HepG2 (cell line): ENCODE results near the gene SELENOW. TPM values are rescaled to one million over a fixed set of nuclear protein-coding genes. Genes with fewer than 3 reads are reported as not detected.

ENCODE experiments used
- BRD4 ChIP-seq: sonication (generic); formaldehyde crosslinking; IDR thresholded peaks from 2 replicates; pipeline ENCODE4 v1.4.0; 2020; ENCODE audit warnings: missing genetic modification reagents
- MAFG ChIP-seq: sonication (generic); formaldehyde crosslinking; IDR thresholded peaks from 2 replicates; pipeline ENCODE4 v1.5.1; 2020; ENCODE audit warnings: mild to moderate bottlenecking, missing genetic modification reagents
- MED13 ChIP-seq: sonication (generic); formaldehyde crosslinking; IDR thresholded peaks from 2 replicates; pipeline ENCODE4 v1.5.0; 2020; ENCODE audit warnings: missing genetic modification reagents
- PRPF4 ChIP-seq: fragments of 200-400 bp; formaldehyde crosslinking; IDR thresholded peaks from 2 replicates; pipeline ENCODE4 v1.6.1; 2016; ENCODE audit warnings: low read length, low read depth; ENCODE audit not compliant: poor library complexity, severe bottlenecking
- RBM39 ChIP-seq: fragments of 200-400 bp; formaldehyde crosslinking; IDR thresholded peaks from one replicate; pipeline ENCODE4 v1.6.1; 2018; ENCODE audit warnings: antibody characterized with exemption, mild to moderate bottlenecking, low read depth, low read length; ENCODE audit not compliant: poor library complexity, severe bottlenecking
- SMAD3 ChIP-seq: sonication (generic); formaldehyde crosslinking; IDR thresholded peaks from 2 replicates; pipeline ENCODE4 v1.4.0; 2020; ENCODE audit warnings: missing genetic modification reagents
- ZBTB21 ChIP-seq: sonication (generic); formaldehyde crosslinking; IDR thresholded peaks from 2 replicates; pipeline ENCODE4 v1.4.0; 2020; ENCODE audit warnings: missing genetic modification reagents
- ZNF251 ChIP-seq: sonication (generic); formaldehyde crosslinking; IDR thresholded peaks from 2 replicates; pipeline ENCODE4 v1.9.0; 2021; ENCODE audit warnings: mild to moderate bottlenecking, missing genetic modification reagents
- ZNF468 ChIP-seq: sonication (generic); formaldehyde crosslinking; IDR thresholded peaks from 2 replicates; pipeline ENCODE4 v1.8.0; 2022; ENCODE audit warnings: mild to moderate bottlenecking, moderate library complexity, missing genetic modification reagents
- ZNF547 ChIP-seq: sonication (generic); formaldehyde crosslinking; IDR thresholded peaks from 2 replicates; pipeline ENCODE4 v1.5.1; 2020; ENCODE audit warnings: mild to moderate bottlenecking, missing genetic modification reagents
- ZNF569 ChIP-seq: sonication (generic); formaldehyde crosslinking; IDR thresholded peaks from 2 replicates; pipeline ENCODE4 v1.5.0; 2020; ENCODE audit warnings: mild to moderate bottlenecking, missing genetic modification reagents, moderate library complexity, borderline replicate concordance
- ZNF816 ChIP-seq: sonication (generic); formaldehyde crosslinking; IDR thresholded peaks from 2 replicates; pipeline ENCODE4 v1.8.0; 2022; ENCODE audit warnings: missing genetic modification reagents, mild to moderate bottlenecking, borderline replicate concordance
- ZSCAN30 ChIP-seq: sonication (generic); formaldehyde crosslinking; IDR thresholded peaks from 2 replicates; pipeline ENCODE4 v1.5.0; 2020; ENCODE audit warnings: mild to moderate bottlenecking, missing genetic modification reagents
- polyA plus RNA-seq, 8 experiments: library from polyadenylated mRNA; depleted of rRNA in 3 of 8; stranded (reverse) in 7 of 8; unstranded in 1 of 8; fragments of >200 nt; fragmentation: Illumina TruSeq in 4 of 8; extraction: Trizol in 4 of 8; gene quantifications; 2 replicates each; pipeline versions ENCODE4 v1.2.1 to v1.2.3, GENCODE V29; 2011 to 2016; ENCODE audit warnings: low read depth in 4 of 8, missing spikeins in 1 of 8, mixed read lengths in 1 of 8; ENCODE audit not compliant: insufficient read depth in 1 of 8
- total RNA-seq, 5 experiments: library from RNA; depleted of rRNA; stranded (reverse); fragments of >200 nt; fragmentation: Illumina TruSeq; extraction: Trizol; gene quantifications; 2 replicates each; pipeline ENCODE4 v1.2.3, GENCODE V29; 2016; ENCODE audit warnings: low read depth in 1 of 5
- TF ChIP-seq, protein P1 (sequence below): sonication (generic); formaldehyde crosslinking; IDR thresholded peaks from 2 replicates; pipeline ENCODE4 v1.5.0; 2020; ENCODE audit warnings: mild to moderate bottlenecking, missing genetic modification reagents, borderline replicate concordance
- TF ChIP-seq, protein P2 (sequence below): sonication (generic); formaldehyde crosslinking; IDR thresholded peaks from 2 replicates; pipeline ENCODE4 v1.9.0; 2021; ENCODE audit warnings: mild to moderate bottlenecking, missing genetic modification reagents
- TF ChIP-seq, protein P3 (sequence below): sonication (generic); formaldehyde crosslinking; IDR thresholded peaks from 2 replicates; pipeline ENCODE4 v1.5.0; 2020; ENCODE audit warnings: missing genetic modification reagents, mild to moderate bottlenecking, borderline replicate concordance

SELENOW gene
- total and polyA plus RNA-seq, 2 of the 13 experiments (the other 11 are each of a cell fraction or from before 2014, with no cell fraction given) = 50.3 to 64.7 TPM

DNA sequence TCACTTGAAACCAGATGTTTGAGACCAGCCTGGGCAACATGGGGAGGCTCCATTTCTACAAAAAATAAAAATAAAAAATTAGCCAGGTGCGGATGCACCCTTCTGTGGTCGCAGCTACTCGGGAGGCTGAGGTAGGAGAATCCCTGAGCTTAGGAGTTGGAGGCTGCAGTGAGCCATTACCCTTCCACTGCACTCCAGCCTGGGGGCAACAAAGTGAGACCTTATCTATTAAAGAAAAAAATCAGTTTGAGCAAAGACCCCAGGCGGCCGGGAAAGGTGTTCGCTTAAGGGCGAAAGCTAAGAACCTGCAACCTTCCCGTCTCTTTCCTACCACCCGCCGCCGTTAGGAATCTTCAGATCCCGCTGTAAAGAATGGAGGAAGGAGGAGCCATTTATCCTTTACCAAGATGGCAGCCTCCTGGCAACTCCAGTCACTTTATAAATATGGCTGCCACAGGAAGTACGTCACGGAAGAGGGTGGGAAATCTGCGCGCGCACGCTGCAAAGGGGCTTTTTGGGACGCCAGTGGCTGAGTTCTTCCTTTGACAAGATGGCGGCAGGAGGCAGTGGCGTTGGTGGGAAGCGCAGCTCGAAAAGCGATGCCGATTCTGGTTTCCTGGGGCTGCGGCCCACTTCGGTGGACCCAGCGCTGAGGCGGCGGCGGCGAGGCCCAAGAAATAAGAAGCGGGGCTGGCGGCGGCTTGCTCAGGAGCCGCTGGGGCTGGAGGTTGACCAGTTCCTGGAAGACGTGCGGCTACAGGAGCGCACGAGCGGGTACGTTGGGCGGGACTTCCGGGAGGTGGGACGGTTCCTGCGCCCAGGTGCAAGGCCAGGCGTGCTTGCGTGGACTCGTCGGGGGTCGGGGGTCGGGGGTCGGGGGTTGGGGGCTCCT lies 33.2 kb upstream of the SELENOW start, which contains the start of gene NOP53 (continued):
- TF ChIP-seq, protein P1, sequence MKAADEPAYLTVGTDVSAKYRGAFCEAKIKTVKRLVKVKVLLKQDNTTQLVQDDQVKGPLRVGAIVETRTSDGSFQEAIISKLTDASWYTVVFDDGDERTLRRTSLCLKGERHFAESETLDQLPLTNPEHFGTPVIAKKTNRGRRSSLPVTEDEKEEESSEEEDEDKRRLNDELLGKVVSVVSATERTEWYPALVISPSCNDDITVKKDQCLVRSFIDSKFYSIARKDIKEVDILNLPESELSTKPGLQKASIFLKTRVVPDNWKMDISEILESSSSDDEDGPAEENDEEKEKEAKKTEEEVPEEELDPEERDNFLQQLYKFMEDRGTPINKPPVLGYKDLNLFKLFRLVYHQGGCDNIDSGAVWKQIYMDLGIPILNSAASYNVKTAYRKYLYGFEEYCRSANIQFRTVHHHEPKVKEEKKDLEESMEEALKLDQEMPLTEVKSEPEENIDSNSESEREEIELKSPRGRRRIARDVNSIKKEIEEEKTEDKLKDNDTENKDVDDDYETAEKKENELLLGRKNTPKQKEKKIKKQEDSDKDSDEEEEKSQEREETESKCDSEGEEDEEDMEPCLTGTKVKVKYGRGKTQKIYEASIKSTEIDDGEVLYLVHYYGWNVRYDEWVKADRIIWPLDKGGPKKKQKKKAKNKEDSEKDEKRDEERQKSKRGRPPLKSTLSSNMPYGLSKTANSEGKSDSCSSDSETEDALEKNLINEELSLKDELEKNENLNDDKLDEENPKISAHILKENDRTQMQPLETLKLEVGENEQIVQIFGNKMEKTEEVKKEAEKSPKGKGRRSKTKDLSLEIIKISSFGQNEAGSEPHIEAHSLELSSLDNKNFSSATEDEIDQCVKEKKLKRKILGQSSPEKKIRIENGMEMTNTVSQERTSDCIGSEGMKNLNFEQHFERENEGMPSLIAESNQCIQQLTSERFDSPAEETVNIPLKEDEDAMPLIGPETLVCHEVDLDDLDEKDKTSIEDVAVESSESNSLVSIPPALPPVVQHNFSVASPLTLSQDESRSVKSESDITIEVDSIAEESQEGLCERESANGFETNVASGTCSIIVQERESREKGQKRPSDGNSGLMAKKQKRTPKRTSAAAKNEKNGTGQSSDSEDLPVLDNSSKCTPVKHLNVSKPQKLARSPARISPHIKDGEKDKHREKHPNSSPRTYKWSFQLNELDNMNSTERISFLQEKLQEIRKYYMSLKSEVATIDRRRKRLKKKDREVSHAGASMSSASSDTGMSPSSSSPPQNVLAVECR (CRISPR knock-in tag) = peak; percentile 89
- TF ChIP-seq BRD4 (CRISPR knock-in tag) = peak; percentile 30; the same call in 1 of the 2 replicates
- no peak for TF ChIP-seq ZNF468 (CRISPR knock-in tag)
- 0 out of 2 replicates have a peak, but pooled peaks have one; percentile 56 for TF ChIP-seq MED13 (CRISPR knock-in tag)
- TF ChIP-seq RBM39 = peak; percentile 70
- peak; percentile 85; the same call in 1 of the 2 replicates for TF ChIP-seq ZNF547
- 0 out of 2 replicates have a peak, but pooled peaks have one; percentile 38 for TF ChIP-seq ZSCAN30 (CRISPR knock-in tag)
- TF ChIP-seq SMAD3 (CRISPR knock-in tag) = peak; percentile 80; the same call in 1 of the 2 replicates
- no peak for TF ChIP-seq ZNF251 (CRISPR knock-in tag)
- TF ChIP-seq MAFG = no peak
- TF ChIP-seq ZNF816 = 0 out of 2 replicates have a peak, but pooled peaks have one; percentile 59
- TF ChIP-seq, protein P2, sequence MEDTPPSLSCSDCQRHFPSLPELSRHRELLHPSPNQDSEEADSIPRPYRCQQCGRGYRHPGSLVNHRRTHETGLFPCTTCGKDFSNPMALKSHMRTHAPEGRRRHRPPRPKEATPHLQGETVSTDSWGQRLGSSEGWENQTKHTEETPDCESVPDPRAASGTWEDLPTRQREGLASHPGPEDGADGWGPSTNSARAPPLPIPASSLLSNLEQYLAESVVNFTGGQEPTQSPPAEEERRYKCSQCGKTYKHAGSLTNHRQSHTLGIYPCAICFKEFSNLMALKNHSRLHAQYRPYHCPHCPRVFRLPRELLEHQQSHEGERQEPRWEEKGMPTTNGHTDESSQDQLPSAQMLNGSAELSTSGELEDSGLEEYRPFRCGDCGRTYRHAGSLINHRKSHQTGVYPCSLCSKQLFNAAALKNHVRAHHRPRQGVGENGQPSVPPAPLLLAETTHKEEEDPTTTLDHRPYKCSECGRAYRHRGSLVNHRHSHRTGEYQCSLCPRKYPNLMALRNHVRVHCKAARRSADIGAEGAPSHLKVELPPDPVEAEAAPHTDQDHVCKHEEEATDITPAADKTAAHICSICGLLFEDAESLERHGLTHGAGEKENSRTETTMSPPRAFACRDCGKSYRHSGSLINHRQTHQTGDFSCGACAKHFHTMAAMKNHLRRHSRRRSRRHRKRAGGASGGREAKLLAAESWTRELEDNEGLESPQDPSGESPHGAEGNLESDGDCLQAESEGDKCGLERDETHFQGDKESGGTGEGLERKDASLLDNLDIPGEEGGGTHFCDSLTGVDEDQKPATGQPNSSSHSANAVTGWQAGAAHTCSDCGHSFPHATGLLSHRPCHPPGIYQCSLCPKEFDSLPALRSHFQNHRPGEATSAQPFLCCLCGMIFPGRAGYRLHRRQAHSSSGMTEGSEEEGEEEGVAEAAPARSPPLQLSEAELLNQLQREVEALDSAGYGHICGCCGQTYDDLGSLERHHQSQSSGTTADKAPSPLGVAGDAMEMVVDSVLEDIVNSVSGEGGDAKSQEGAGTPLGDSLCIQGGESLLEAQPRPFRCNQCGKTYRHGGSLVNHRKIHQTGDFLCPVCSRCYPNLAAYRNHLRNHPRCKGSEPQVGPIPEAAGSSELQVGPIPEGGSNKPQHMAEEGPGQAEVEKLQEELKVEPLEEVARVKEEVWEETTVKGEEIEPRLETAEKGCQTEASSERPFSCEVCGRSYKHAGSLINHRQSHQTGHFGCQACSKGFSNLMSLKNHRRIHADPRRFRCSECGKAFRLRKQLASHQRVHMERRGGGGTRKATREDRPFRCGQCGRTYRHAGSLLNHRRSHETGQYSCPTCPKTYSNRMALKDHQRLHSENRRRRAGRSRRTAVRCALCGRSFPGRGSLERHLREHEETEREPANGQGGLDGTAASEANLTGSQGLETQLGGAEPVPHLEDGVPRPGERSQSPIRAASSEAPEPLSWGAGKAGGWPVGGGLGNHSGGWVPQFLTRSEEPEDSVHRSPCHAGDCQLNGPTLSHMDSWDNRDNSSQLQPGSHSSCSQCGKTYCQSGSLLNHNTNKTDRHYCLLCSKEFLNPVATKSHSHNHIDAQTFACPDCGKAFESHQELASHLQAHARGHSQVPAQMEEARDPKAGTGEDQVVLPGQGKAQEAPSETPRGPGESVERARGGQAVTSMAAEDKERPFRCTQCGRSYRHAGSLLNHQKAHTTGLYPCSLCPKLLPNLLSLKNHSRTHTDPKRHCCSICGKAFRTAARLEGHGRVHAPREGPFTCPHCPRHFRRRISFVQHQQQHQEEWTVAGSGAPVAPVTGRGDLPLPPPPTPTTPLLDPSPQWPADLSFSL = no peak
- TF ChIP-seq PRPF4 = no peak
- no peak for TF ChIP-seq ZNF569 (CRISPR knock-in tag)
- peak; percentile 82 for TF ChIP-seq ZBTB21 (CRISPR knock-in tag)
- TF ChIP-seq, protein P3, sequence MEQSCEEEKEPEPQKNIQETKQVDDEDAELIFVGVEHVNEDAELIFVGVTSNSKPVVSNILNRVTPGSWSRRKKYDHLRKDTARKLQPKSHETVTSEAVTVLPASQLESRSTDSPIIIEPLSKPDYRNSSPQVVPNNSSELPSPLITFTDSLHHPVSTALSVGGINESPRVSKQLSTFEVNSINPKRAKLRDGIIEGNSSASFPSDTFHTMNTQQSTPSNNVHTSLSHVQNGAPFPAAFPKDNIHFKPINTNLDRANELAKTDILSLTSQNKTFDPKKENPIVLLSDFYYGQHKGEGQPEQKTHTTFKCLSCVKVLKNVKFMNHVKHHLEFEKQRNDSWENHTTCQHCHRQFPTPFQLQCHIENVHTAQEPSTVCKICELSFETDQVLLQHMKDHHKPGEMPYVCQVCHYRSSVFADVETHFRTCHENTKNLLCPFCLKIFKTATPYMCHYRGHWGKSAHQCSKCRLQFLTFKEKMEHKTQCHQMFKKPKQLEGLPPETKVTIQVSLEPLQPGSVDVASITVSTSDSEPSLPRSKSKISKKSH (CRISPR knock-in tag) = peak; percentile 76
